ENCODE measurements around the gene NAA10. TPM values are rescaled to one million over a fixed set of nuclear protein-coding genes. Genes with fewer than 3 reads are reported as not detected.

Gene NAA10
- total RNA-seq (2016; rRNA removed; fragmentation: Illumina TruSeq; extraction: Trizol) (51.1 and 51.7 TPM in 2 replicates), polyA plus RNA-seq (2011; rRNA removed) (49.1 and 49.2 TPM in 2 replicates), polyA minus RNA-seq (2011; rRNA and poly(A)+ RNA removed; ENCODE audit: low replicate concordance) (30.3 and 98.8 TPM in 2 replicates), Bru-seq, nascent RNA (percentile 65 among the genes with signal in this experiment), BruChase-seq, experiment 1, labeled RNA remaining after a 6-hour chase (percentile 83 among the genes with signal in this experiment), BruChase-seq, experiment 2, labeled RNA remaining after a 2-hour chase (percentile 80 among the genes with signal in this experiment)
- 55.8 and 62.5 TPM in 2 replicates for total RNA-seq (2016; cell fraction: cytosol; rRNA removed; fragmentation: Illumina TruSeq; extraction: Trizol; ENCODE audit: low read depth)
- 47.6 and 50.9 TPM in 2 replicates for total RNA-seq (2016; cell fraction: insoluble cytoplasmic fraction; rRNA removed; fragmentation: Illumina TruSeq; extraction: Trizol)
- 52.1 and 59.2 TPM in 2 replicates for total RNA-seq (2016; cell fraction: membrane; rRNA removed; fragmentation: Illumina TruSeq; extraction: Trizol)
- total RNA-seq (2016; cell fraction: nucleus; rRNA removed; fragmentation: Illumina TruSeq; extraction: Trizol): 27.3 and 30.2 TPM in 2 replicates
- 61.9 and 80.7 TPM in 2 replicates for polyA plus RNA-seq (2011; cell fraction: cytosol; rRNA removed)
- polyA plus RNA-seq (2011; cell fraction: nucleus; rRNA removed): 84.9 and 98.2 TPM in 2 replicates
- polyA plus RNA-seq (2012): 45.4 and 52.3 TPM in 2 replicates
- polyA plus RNA-seq (2016; cell fraction: cytosol; fragmentation: Illumina TruSeq; extraction: Trizol; ENCODE audit: low read depth): 168 and 195 TPM in 2 replicates
- 99.2 and 109 TPM in 2 replicates for polyA plus RNA-seq (2016; cell fraction: insoluble cytoplasmic fraction; fragmentation: Illumina TruSeq; extraction: Trizol; ENCODE audit: low read depth)
- 92.8 and 108 TPM in 2 replicates for polyA plus RNA-seq (2016; cell fraction: membrane; fragmentation: Illumina TruSeq; extraction: Trizol; ENCODE audit: low read depth)
- 92.2 and 97.8 TPM in 2 replicates for polyA plus RNA-seq (2016; cell fraction: nucleus; fragmentation: Illumina TruSeq; extraction: Trizol; ENCODE audit: insufficient read depth, low read depth)
- polyA minus RNA-seq (2011; cell fraction: cytosol; rRNA and poly(A)+ RNA removed): 14.6 and 17.3 TPM in 2 replicates
- 23.7 and 25.0 TPM in 2 replicates for polyA minus RNA-seq (2011; cell fraction: nucleus; rRNA and poly(A)+ RNA removed)
- long read RNA-seq, experiment 1, transcript NAA10-208 (8 exons, 1,772 nt): major isoform, 94 of 110 reads
- long read RNA-seq, experiment 1, transcript NAA10-207 (7 exons, 908 nt): minor isoform, 5 of 110 reads
- long read RNA-seq, experiment 1, partial matches to known transcripts: 3 of 110 reads
- long read RNA-seq, experiment 1, other reads (novel, unspliced or antisense): 4 of 110 reads
- long read RNA-seq, experiment 2, transcript NAA10-207 (7 exons, 908 nt): minor isoform, 6 of 126 reads
- long read RNA-seq, experiment 2, transcript NAA10-208 (8 exons, 1,772 nt): major isoform, 93 of 126 reads
- long read RNA-seq, experiment 2, partial matches to known transcripts: 4 of 126 reads
- long read RNA-seq, experiment 2, other reads (novel, unspliced or antisense): 14 of 126 reads

GRCh38 chrX:153934762-153935325 lies at the start of gene NAA10:
Gene NAA10 (minus strand): TSS chrX:153935037. CDS start chrX:153934904, 133 bp downstream.
- peaks cover 0 to 8% of the 10 kb centered on the region in 2 experiments; a peak in 1 of 5 replicates for H3K36me3 ChIP-seq (replicated peaks in 1 of 2; ENCODE audit: control insufficient read depth in 1 of 2, insufficient read depth in 2 of 2, low read length in 2 of 2)
- ChIA-PET CTCF (ENCODE audit: low intra/inter-chr PET ratio, low total read pairs) (no interaction called here), POLR2A (interaction anchor here (0.8 to 2.6 kb wide), 7 partner anchors 9 to 208 kb away, joined by 4 to 20 read pairs (median 5); partner anchors contain the start of genes ARHGAP4, HCFC1 and RENBP)
- H3K4me1 ChIP-seq (ENCODE audit: insufficient read depth, low read length): peaks cover 7% of the 10 kb centered on the region
- H2AFZ ChIP-seq (ENCODE audit: low read length): no peak within 1 kb of the TSS
- H3K4me2 ChIP-seq (ENCODE audit: low read depth, low read length): peak within 1 kb of the TSS; percentile 76
- no peaks in the 10 kb centered on the region for H4K20me1 ChIP-seq (ENCODE audit: insufficient read depth, low read length)
- DNase-seq (ENCODE audit: low spot score): peak; percentile 32
- in situ Hi-C loops (cut with HindIII; ENCODE audit: extremely low pct_ligation_motif_present, low pct_unique_long_range_greater_than_20kb): no loop called here
- peak within 1 kb of the TSS; percentile 67 to 81 (median 80) for H3K4me3 ChIP-seq (replicated peaks in 1 of 3; ENCODE audit: insufficient read depth in 1 of 3, low read depth in 2 of 3, low read length in 3 of 3)
- intact Hi-C loops (cut with micrococcal nuclease; ENCODE audit: unreplicated experiment): no loop called here
- H3K9ac ChIP-seq (ENCODE audit: insufficient read depth, low read depth, low read length): peak within 1 kb of the TSS; percentile 78
- ATAC-seq: peak; percentile 94
- no TSS peak for BruUV-seq (replicated peaks)
- WGBS (ENCODE audit: low lambda C conversion rate): no CpG with 5 or more reads among the region's 87 CpGs
- no peaks in the 10 kb centered on the region for H3K27me3 ChIP-seq (ENCODE audit: control insufficient read depth in 1 of 2, insufficient read depth in 2 of 2, low read length in 2 of 2)
- no peak for FAIRE-seq
- peaks cover 9% of the 10 kb centered on the region for H3K79me2 ChIP-seq (ENCODE audit: insufficient read depth, low read length)
- peak within 1 kb of the TSS; percentile 64 for H3K27ac ChIP-seq (ENCODE audit: extremely low read length, insufficient read depth, low read length)
- no peaks in the 10 kb centered on the region for H3K9me3 ChIP-seq (ENCODE audit: low read length)
- TF ChIP-seq ZNF337 (CRISPR knock-in tag; IDR thresholded peaks at IDR 0.05; ENCODE audit: borderline replicate concordance, low read depth) (no peak), NR2F2 (IDR thresholded peaks at IDR 0.05; ENCODE audit: borderline replicate concordance, low read depth) (no peak), ZNF558 (CRISPR knock-in tag; IDR thresholded peaks at IDR 0.05; ENCODE audit: borderline replicate concordance) (no peak), HIC2 (CRISPR knock-in tag; IDR thresholded peaks at IDR 0.05; ENCODE audit: low read depth) (no peak), DMTF1 (CRISPR knock-in tag; IDR thresholded peaks at IDR 0.05) (no peak), ARNT2 (CRISPR knock-in tag; IDR thresholded peaks at IDR 0.05; ENCODE audit: low read depth) (0 out of 2 replicates have a peak, but pooled peaks have one; percentile 15), HNRNPLL (IDR thresholded peaks at IDR 0.05; ENCODE audit: low read depth, low read length, poor library complexity, severe bottlenecking) (no peak), ZNF160 (CRISPR knock-in tag; IDR thresholded peaks at IDR 0.05) (no peak), NONO (IDR thresholded peaks at IDR 0.05) (no peak), NONO (CRISPR knock-in tag; conservative IDR thresholded peaks at IDR 0.05) (no peak), CBFB (CRISPR knock-in tag; IDR thresholded peaks at IDR 0.05) (no peak), ZGPAT (CRISPR knock-in tag; IDR thresholded peaks at IDR 0.05) (no peak)
